PFSK-1 (cell line): Measurements from ENCODE around the gene CELF4.

Experiments used
- FOXP2 ChIP-seq: optimal IDR thresholded peaks from 2 replicates; pipeline ENCODE3; 2011; ENCODE audit warnings: borderline replicate concordance, control low read depth, inconsistent platforms; ENCODE audit not compliant: insufficient read depth; ENCODE audit errors: extremely low read length, extremely low read depth
- POLR2AphosphoS5 ChIP-seq: IDR thresholded peaks from 2 replicates; pipeline ENCODE4 v1.6.1; 2012; ENCODE audit warnings: low read depth, mild to moderate bottlenecking, control low read depth, low read length, moderate library complexity
- REST ChIP-seq, 2 experiments: IDR thresholded peaks; 2 replicates each; pipeline versions ENCODE4 v1.6.1 to v1.8.0; 2011 to 2012; ENCODE audit warnings: low read depth in 2 of 2, low read length in 2 of 2, control low read depth in 1 of 2, inconsistent platforms in 1 of 2, mild to moderate bottlenecking in 1 of 2, moderate library complexity in 1 of 2; ENCODE audit not compliant: insufficient read depth in 1 of 2
- SIN3A ChIP-seq: IDR thresholded peaks from 2 replicates; pipeline ENCODE4 v1.6.1; 2012; ENCODE audit warnings: mild to moderate bottlenecking, low read length, moderate library complexity, borderline replicate concordance; ENCODE audit not compliant: insufficient read depth
- TAF1 ChIP-seq: IDR thresholded peaks from 2 replicates; pipeline ENCODE4 v1.6.1; 2012; ENCODE audit warnings: low read length, control low read depth, borderline replicate concordance; ENCODE audit not compliant: insufficient read depth

CELF4 gene

DNA sequence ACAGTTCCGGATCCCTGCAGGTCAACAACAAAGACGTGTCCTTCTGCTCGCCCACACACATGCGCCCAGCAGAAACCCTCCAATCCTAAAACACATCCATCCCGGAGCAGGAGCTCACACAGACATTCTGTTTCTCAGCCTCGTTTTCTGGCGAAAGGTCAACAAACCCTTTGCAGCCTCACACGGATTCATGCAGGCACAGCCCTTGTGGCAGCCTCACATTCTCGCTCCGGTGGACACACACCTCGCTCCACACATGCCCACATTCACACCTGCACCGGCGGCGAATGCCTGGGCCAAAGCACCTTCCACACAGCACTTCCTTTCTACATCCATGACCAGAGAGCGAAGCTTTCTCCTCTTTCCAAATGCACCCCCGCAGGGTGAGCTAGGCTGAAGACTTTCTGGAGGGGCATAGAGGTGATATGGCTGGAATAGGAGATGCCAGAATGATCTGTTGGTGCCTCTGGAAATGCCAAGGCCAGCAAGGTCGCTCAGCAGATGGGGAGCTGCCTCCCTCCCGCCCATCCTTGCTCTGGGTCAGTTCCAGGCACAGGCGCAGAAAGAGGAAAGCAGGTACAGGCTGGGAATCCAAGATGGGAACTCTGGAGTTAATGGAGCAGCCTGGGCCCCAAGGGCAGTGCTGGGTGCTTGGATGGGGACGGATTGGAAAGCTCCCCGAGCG, 88.8 kb downstream of the CELF4 start:
- TF ChIP-seq SIN3A (no peak), REST (IDR thresholded peaks at IDR 0.05; ENCODE audit: insufficient read depth in 1 of 2, low read depth in 2 of 2, low read length in 2 of 2) (no peak), POLR2AphosphoS5 (no peak), TAF1 (no peak), FOXP2 (no peak)

DNA sequence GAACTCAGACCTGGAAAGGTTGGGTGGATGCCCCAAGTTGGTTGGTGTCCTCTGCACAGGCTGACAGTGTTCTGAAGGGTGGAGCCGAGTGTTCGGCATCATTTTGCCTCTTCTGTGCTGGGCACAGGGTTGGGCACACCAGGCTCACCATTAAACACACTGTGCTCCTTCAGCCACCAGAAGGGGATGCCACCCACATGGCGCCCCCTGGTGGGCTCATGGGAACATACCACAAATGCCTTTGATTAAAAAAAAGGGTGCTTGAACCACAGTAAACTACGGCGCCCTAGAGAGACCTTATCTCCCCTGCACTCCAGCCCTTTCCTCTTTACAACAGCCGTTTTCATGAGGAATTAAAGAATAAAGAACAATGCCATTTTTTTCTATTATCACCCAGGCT, 89.4 kb downstream of the CELF4 start:
- TF ChIP-seq FOXP2 (no peak), TAF1 (no peak), POLR2AphosphoS5 (no peak), REST (IDR thresholded peaks at IDR 0.05; ENCODE audit: insufficient read depth in 1 of 2, low read depth in 2 of 2, low read length in 2 of 2) (no peak), SIN3A (no peak)

DNA sequence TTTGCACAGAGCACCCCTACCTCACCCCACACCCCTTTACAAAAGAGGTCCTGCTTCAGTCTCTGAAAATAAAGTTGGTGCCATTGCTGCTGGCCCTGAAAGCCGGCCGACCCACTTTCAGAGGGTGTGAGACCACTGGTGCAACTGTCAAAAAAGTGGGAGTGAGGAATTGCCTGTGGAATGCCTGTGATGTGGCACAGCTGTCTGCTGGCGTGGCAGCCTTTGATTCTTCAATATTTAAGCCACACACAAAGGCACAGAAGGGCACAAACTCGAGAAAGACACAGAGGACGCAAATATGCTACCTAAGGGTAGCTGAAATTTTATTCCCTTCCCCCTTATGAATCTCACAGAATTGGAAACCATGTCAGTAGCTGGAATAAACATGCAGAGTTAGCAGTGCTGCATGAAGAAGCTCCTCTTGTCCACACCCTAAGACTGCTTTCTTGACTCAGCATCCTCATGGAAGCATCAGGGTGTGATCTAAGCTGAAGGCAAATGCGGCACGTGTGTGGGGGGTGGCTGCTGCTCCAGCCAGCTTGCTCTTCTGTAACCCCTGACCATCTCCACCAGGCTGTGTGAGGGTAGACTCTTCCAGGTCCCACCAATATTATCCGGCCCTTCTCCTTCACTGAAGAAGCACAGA, 92.3 kb downstream of the CELF4 start:
- TF ChIP-seq POLR2AphosphoS5 (no peak), FOXP2 (no peak), TAF1 (no peak), SIN3A (no peak), REST (IDR thresholded peaks at IDR 0.05; ENCODE audit: insufficient read depth in 1 of 2, low read depth in 2 of 2, low read length in 2 of 2) (no peak)

- TF ChIP-seq FOXP2 (no peak), TAF1 (no peak), REST (IDR thresholded peaks at IDR 0.05; ENCODE audit: insufficient read depth in 1 of 2, low read depth in 2 of 2, low read length in 2 of 2) (no peak), POLR2AphosphoS5 (no peak), SIN3A (no peak)
Measured at GRCh38 chr18:37471637-37472036, 94.0 kb downstream of the CELF4 start.

DNA sequence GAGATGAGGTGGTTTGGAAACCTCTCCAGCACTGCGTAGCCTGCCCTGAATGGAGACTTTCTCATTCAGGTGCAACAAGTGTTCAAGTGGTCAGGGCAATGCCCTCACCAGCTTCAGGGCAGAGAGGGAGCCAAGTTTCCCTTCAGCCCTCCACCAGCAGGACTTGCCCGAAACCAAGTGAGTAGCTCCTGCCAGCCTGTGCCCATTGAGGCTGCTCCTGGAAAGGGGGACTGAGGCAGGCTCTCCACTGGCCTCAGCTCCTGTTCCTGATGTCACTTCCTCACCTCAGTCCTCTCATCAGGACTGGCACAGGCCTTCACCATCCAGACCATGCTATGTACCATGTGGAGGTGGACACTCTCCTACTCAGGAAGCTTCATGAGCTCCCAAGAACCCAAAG, 94.6 kb downstream of the CELF4 start:
- TF ChIP-seq SIN3A (no peak), POLR2AphosphoS5 (no peak), FOXP2 (no peak), TAF1 (no peak), REST (IDR thresholded peaks at IDR 0.05; ENCODE audit: insufficient read depth in 1 of 2, low read depth in 2 of 2, low read length in 2 of 2) (no peak)
